SIG-M5 (cell line): Measurements from ENCODE around the gene CLIP2.

Source experiments
- DNase-seq: peaks from one replicate; lab custom pipeline; 2025; lab: John Stamatoyannopoulos, UW

CLIP2 gene

DNA sequence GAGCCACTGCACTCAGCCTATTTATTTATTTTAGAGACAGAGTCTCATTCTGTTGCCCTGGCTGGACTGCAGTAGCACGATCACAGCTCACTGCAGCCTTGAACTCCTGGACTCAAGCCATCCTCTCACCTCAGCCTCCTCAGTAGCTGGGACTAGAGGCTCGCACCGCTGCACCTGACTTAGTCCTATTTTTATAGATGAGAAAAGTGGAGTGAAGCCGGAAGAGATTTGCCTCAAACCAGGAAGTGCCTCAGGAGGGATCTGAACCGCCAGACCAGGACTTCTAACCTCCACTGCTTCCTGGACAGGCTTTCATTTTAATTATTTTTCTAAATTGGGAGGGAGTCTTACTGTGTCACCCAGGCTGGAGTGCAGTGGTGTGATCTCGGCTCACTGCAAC lies 17.5 kb upstream of the CLIP2 start:
- DNase-seq: no peak

DNA sequence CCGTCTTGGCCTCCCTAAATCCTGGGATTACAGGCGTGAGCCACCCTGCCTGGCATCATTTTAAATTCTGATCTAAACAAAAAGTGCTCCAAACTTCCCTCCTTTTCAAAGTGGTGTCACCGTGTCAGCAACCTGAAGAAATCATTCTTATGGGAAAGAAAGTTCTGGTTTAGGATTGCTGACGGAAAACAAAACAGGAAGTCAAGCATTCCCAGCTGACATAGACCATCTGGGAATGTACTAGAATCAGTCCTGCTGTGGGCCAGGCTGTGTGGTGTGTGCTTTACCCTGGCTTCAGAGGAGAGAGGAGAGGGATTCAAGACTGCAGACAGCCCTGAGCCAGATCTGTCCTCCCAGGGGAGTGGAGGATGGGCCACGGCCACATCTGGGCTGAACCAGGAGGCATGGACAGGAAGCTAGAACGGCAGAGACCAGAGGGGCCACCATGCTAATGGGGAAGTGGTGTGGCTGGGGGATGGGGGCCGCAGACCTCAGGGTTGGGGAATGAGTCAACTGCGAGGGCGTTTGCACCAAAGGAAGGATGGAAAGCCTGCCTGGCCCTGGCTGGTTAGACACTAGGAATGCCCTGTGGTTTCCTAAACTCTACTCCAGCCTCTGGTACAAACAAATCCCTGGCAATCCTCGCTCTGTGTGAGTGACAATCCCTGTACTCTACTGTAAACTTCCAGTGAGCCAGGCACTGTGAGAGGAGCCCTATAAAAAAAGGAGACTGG lies 16.7 kb upstream of the CLIP2 start:
- peak; percentile 48 for DNase-seq

DNA sequence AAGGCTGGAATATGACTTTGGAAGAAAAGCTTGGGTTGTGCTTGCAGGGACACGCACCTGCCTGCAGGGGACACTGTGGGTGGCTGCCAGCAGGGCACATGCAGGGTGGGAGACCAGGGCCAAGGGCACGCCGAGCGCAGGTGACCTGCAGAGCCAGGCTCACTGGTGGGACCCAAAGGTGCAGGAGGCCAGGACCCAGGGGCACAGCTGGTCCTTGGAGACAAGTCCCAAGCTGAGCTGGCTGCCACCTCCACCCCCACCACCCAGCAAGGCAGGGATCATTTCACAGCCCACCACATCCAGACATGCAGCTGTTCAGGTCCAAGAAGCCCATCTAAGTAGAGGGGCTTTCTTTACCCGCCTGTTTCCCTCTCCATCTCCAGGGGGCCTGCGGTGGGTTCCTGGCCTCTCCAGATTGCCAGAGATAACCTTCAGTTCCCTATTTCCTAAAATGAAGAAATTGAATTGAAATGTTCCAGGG lies 13.8 kb upstream of the CLIP2 start:
- DNase-seq: no peak

DNA sequence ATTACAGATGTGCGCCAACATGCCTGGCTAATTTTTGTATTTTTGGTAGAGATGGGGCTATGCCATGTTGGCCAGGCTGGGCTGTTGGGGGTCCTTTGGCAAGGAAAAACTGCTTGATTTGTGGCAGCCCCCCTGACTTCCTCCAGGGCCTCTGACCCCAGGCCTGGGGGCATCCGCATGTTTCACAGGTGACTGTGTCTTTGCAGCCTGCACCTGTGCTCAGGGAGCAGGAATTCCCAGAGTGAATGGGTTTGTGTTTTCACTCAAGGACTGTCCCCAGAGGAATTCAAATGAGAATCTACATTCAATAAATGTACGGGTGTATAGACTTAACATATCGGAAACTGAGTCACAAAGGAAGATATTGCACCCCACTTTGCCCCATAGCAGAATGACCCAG lies 11.6 kb upstream of the CLIP2 start:
- DNase-seq: no peak

DNA sequence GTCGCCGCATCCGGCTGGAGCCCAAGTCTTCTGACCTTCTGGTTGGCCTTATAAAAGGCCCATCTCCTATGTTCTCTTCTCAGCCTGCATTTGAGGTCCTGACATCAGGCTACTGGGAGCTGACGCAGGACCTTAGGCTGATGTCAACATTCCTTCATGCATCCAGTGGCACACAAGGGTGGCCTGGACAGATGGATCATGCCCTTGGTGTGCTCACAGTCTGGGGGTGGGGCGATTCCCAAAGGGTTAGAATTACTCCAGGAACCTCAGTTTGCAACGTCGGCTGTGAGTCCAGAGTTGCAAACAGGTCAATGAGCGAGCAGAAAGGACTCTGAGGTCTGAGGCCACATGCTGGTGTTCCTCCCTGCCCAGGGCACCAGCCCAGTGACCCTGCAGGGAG lies 8.2 kb upstream of the CLIP2 start:
- DNase-seq: no peak

DNA sequence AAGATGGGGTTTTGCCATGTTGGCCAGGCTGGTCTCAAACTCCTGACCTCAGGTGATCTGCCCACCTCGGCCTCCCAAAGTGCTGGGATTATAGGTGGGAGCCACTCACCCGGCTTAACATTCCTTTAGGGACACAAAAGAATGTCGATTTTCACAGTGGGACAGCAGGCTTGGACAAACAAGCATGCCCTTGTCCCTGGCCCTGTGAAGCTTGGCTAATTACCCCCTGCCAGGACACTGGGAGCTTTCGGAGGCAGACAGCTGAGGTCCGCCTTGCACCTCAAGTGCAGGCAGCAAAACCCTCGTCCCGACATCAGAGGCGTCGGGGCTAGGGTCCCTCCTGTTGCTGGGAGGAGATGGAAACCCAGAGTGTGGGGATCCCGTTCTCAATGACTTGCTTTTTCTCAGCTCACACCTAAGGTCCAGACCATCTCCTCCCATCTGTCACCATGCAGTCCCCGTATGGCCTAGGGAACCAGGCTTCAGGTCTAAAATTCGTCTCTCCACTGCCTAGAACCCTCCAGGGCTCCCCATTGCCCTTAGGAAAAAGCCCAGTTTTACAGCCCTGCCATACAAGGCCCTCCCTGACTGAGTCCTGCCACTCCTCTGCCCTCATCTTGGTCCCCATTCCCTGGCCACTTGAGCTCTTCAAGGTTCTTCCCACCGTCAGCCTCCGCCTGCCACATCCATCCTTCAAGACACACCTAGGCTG lies 6.3 kb upstream of the CLIP2 start:
- no peak for DNase-seq

DNA sequence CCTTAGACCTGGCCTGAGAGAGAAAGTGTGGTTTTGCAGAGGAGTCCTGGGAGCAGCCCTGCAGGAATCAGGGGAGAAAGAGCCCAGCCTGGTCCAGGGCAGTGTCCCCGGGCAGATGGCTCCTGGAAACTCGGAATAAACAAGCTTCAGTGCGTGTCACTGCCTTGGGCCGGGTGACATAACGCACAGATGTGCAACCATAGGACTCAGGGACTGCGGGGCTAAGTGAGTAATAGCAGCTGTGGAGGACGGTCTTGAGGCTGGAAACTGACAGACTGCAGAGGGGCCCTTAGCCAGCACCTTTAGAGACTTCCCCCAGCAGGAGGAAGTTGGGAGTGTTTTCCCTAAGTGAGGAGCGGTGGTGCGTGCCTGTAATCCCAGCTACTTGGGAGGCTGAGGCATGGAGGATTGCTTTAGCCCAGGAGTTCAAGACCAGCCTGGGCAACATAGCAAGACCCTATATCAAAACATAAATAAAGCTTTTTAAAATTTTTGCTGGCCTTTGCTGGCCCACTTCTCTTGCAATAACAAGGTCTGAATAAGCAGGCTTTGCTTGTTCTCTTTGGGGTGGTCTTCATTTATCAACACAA lies 5.3 kb upstream of the CLIP2 start:
- DNase-seq: no peak

DNA sequence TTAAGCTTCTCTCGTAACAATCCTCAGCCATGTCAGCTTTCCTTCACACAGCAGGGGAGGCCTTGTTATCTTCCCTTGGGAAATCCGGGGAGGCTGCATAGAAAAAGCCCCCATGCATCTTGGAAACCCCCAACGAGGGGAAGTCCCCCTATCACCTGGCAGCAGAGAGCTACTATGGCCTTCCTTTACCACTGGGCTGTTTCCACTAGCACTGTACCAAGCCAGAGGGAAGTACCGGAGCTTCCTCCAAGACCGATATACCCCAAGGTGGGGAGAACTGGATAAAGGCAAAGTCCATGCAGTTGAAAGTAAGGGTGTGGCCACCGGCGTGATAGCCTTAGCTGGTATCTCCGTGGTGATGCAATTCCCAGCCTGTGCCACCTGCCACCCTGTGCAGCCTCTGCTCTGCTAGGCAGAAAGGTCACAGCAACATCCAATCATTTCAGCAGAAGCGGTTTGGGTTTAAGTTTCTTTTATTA lies 4.4 kb upstream of the CLIP2 start:
- no peak for DNase-seq

DNA sequence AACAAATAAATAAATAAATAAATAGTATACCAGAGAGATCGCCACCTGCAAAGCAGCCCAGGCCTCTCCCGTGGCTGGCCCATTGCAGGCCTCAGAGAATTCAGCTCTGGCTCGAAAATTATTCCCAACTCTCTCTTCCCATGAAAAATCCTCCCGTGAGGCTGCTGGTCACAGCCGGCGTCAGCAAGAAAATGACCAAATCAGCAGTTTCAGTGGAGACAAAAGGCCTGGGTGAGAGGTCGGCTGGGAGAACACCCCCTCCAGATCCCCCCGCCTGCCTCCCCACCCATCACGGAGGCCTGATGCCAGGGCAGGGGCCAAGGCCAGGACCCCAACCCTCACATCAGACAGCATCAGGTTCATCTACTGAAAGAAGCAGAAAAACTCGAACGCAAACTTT lies 3.1 kb upstream of the CLIP2 start:
- DNase-seq: no peak

DNA sequence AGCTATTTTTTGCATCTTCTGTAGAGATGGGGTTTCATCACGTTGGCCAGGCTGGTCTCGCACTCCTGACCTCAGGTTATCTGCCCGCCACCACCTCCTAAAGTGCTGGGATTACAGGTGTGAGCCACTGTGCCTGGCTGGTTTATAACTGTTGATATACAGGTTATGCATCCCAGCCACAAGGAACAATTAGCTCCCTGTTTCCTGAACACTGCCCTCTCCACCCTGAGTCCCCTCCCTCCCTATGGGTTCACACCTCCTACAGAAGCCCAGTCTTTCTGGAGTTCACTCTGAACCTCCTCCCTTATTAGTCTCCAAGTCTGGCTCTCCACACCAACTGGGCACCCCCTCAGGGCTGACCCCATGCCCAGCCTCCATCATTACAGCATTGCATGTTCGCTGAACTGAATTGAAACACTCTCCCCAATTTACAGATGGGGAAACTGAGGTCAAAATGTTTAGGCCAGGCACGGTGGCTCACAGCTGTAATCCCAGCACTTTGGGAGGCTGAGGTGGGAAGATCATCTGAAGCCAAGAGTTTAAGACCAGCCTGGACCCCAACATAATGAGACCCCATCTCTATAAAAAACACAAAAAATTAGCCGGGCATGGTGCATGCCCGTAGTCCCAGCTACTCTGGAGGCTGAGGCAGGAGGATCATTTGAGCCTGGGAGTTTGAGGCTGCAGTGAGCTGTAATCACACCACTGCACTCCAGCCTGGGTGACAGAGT lies 1.7 kb upstream of the CLIP2 start:
- DNase-seq: no peak

DNA sequence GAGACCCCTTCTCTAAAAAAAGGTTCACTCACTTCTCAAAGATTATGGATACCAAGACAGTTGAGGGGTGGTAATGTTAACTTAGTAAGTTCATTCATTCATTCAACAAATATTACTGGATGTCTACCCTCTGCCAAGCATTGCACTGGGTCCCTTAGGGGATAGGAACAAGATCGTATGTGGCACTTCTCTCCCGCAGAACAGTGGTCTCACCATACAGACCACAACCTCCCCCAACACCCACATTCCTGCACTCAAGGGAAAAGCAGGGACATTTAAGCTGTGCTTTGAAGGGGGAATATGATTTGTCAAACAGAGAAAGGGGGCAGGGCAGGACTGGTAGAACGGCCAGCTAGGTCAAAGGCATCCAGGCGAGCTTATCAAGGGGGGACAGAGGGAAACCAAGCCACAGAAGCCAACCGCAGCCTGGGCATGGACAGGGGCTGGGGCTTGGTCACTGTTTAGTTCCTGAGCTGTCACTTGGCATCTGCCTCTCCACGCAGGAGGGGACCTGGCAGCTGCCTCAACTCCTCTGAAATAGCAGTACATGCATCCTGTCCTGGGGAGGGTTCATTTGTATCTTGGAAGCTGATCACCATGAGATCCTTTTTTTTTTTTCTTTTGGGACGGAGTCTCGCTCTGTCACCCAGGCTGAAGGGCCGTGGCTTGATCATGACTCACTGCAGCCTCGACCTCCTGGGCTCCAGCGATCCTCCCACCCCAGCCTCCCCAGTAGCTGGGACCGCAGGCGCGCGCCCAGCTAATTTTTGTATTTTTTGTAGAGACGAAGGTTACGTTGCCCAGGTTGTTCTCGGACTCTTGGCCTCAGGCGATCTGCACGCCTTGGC lies 949 bp upstream of the CLIP2 start:
- no peak for DNase-seq

DNA sequence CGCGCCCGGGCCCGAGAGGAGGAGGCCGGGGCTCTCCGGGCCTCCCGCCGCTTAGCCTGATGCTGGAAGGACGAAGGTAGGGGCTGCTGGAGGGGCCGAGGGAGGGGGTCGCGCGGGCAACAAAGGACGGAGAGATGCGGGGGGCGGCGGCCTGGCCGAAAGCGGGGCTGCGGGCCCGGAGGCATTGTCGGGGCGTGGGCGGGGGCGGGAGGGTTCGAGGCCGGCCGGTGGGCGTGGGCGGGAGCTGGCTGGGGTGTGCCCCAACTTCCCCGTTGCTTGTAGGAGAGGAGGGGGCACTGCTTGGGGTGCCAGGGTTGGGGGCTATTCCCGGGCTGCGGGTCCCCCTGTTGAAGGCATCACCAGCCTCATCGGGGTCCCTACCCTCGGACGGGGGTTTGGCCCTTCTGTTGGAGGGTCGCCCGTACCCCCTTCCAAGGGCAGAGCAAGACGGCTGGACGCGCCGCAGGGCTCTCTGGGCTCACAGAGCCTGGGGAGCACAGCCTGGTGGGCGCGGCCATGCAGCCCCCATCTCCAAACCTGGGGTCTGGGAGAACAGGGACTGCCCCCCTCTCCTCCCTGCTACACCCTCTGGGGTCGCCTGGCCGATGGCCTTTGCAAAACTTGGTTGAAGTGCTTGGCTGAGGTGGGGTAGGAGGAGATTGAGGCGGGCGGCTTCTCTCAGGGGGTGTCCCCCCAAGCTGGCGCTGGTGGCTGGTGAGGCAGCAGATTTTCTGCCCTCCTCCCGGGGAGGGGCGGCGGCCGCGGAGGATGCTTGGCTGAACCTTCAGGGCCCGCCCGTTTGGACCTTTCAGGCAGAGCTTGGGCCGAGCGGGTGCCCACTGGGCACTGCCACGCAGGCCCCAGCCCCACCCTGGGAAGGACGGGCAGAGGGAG lies 699 bp downstream of the CLIP2 start:
- no peak for DNase-seq

DNA sequence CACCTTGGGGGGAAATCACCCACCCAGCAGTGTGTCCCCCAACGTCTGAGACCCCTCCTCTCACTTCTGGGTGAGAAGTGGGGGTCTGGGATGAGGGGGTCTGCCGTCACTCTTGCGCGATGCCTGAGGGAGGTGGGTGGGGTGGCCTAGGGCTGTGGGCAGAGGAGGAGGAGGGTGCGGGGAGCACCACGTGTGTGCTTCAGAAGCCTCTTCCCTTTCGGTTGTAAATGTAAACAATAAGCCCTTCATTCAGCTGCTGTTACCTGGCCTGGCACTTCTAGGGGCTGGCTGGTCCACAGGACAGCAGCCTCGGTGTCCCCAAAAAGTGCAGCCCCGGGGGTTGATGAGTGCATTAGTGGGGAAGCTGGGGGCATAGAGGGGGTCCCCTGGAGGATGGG lies 1.3 kb downstream of the CLIP2 start:
- DNase-seq: no peak

DNA sequence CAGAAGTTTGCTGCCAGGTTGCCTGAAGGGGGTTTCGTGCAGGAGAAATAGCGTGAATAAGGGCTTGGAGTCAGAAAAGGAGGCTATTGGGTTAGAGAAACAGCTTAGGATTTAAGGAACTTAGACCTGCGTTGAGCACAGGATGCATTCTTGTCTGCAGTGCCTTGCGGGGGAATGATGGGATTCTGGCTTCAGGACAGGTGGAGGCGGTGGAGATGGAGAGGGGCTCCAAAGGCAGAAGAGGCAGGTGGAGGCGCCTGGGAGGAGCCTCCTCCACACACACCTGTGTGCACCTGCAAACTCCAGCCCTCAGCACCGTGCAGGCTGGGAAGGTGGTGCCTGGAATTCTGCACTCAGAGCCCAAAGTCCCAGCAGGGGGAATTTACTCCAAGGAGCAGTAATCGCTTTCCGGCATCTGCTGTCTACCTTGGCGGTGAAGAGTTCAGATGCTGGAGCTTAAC lies 1.8 kb downstream of the CLIP2 start:
- DNase-seq: no peak

DNA sequence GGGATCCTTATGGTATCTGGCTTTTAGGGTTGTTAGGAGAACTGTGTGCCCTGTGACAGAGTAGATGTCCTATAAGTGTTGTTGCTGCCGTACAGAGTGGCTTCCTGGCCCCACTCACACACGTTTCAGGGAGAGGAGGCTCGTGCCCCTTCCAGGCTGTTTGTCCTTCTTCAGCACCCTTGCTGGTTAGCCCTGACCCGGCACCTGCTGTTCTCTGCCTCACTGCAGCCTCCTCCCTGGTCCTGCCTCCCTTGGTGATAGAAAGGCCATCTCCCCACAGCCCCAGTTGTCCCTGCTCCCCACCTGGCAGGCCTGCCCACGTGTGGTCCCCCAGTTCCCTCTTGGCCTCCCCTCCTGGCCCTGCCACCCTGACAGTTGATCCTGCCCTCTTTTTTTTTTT lies 2.3 kb downstream of the CLIP2 start:
- no peak for DNase-seq

DNA sequence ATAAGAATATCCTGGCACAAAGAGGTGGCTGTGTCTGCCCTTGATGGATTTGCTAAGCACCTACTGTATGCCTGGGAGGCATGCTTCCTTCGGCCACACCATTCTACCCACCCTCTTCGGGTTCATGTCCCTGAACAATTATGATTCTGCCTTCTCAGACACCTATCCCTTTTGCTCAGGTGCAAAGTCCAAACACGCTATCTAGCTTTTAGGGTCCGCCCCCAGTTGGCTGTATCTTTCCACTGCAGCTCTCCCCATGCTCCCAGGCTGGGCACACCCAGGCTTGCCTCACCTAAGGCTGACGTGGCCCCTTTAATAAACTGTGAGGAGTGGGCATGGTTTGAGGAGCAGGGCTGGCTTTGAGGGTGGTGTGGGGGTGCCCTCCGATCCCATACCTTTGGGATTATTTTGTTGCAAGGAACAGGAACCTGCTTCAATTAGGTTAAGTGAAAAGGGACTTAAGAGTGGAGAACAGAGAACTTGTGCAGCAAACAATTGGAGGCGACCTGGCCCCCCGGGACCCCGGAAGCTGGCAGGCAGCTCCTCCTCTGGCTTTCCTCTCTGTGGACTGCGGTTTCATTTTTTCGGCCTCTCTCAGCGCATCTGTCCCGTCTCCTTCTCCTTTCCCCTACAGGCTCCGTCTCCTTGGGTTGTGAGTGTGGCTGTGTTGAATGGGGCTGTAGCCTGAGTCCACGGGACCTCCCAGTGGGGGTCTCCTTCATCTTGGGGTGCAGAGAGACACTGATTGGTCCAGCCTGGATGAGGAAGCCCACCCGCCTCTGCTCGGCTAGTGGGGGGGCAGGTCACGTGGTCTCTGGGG lies 3.8 kb downstream of the CLIP2 start:
- no peak for DNase-seq

DNA sequence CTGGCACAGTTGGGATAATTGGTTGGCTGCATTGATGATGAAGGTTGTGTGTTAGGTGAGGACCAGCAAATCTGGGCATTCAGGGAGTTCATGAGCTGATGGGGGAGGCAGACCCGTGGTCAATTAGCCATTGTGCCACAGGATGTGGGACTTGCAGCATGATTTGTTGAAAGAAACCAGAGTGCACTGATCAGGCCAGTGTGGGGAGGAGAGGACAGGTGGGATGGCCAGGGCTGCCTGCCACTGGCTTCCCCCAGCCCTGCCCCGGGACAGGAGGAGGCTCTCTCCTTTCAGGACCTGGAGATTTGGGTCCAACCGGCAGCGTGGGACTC lies 4.3 kb downstream of the CLIP2 start:
- DNase-seq: no peak

DNA sequence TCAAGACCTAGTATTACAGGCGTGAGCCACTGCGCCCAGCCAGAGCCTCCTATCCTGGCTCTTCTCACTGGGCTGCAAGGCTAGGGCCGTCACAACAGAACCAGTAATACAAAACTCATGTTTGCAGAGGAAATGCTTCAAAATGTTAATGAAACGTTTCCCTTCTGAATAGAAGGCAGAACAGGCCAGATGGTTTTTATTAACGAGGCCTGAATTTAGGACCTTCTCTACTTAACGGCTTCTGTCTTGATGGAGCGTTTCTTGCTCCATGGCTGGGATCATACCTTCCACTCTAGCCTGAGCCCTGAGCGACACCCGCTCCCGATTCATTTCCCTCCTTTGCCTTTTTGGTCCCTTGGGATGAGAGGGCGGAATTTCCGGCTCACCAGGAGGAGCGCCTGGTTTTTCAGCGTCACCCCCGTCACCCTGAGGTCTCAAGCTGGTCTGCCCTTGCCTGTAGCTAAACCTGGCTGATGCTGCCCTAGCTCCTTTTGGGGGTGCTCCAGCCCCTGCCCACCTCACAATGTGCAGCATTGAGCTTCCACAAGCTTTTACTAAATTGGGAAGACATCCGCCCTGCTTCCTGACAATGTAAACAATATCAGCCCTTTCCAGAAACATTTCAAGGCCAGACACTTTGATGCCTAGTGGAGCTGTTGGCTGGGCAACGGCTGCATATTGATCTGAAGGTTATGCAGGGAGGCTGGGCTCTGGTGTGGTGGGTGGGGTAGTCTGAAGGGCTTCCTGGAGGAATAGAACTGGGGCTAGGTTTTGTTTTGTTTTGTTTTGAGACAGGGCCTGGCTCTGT lies 5.2 kb downstream of the CLIP2 start:
- DNase-seq: no peak
